Measurements from ENCODE around the gene HES4. TPM values are rescaled to one million over a fixed set of nuclear protein-coding genes. Genes with fewer than 3 reads are reported as not detected.

Gene HES4
- total RNA-seq, 1 donor from 2014 or later = 149 TPM

- H3K27ac Mint-ChIP-seq (ENCODE audit: unreplicated experiment) = no peak overlapping the region
- no peak overlapping the region for H3K4me3 ChIP-seq (ENCODE audit: insufficient read depth, low read depth, low read length)
- no peaks in the 10 kb centered on the region for H3K36me3 ChIP-seq (ENCODE audit: insufficient read depth, low read length)
- FAIRE-seq (no peak), DNase-seq (ENCODE audit: low read depth) (no peak)
- peaks cover 5% of the 10 kb centered on the region for H3K4me1 Mint-ChIP-seq (ENCODE audit: low read depth, unreplicated experiment)
- peaks cover 79% of the 10 kb centered on the region for H4K20me1 ChIP-seq (ENCODE audit: insufficient read depth, low read length)
- peaks cover 22% of the 10 kb centered on the region for H3K79me2 ChIP-seq (ENCODE audit: insufficient read depth, low read length)
- TF ChIP-seq EZH2 (IDR thresholded peaks at IDR 0.05; ENCODE audit: insufficient read depth, low read length) = no peak
- TF ChIP-seq, protein P1, sequence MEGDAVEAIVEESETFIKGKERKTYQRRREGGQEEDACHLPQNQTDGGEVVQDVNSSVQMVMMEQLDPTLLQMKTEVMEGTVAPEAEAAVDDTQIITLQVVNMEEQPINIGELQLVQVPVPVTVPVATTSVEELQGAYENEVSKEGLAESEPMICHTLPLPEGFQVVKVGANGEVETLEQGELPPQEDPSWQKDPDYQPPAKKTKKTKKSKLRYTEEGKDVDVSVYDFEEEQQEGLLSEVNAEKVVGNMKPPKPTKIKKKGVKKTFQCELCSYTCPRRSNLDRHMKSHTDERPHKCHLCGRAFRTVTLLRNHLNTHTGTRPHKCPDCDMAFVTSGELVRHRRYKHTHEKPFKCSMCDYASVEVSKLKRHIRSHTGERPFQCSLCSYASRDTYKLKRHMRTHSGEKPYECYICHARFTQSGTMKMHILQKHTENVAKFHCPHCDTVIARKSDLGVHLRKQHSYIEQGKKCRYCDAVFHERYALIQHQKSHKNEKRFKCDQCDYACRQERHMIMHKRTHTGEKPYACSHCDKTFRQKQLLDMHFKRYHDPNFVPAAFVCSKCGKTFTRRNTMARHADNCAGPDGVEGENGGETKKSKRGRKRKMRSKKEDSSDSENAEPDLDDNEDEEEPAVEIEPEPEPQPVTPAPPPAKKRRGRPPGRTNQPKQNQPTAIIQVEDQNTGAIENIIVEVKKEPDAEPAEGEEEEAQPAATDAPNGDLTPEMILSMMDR (IDR thresholded peaks at IDR 0.05; ENCODE audit: insufficient read depth, low read depth, low read length) = no peak
- H3K4me2 ChIP-seq (ENCODE audit: low read length) = no peak overlapping the region
- H3K9me3 Mint-ChIP-seq (ENCODE audit: unreplicated experiment) = no peaks in the 10 kb centered on the region
- H3K9ac ChIP-seq (ENCODE audit: low read length) = no peak overlapping the region
- no peak overlapping the region for H3K27ac ChIP-seq (ENCODE audit: low read depth, low read length)
- H3K9me3 ChIP-seq (ENCODE audit: insufficient read depth, low read depth, low read length) = no peaks in the 10 kb centered on the region
- H3K27me3 Mint-ChIP-seq (ENCODE audit: low read depth, unreplicated experiment) = no peaks in the 10 kb centered on the region
- H3K4me1 ChIP-seq (ENCODE audit: insufficient read depth, low read length) = peaks cover 7% of the 10 kb centered on the region
- no peaks in the 10 kb centered on the region for H3K27me3 ChIP-seq (ENCODE audit: insufficient read depth, low read length)
- H2AFZ ChIP-seq (ENCODE audit: low read depth, low read length) = no peak overlapping the region
- H3K4me3 Mint-ChIP-seq (ENCODE audit: unreplicated experiment) = no peak overlapping the region
- H3K36me3 Mint-ChIP-seq (ENCODE audit: low read depth, unreplicated experiment) = peaks cover 19% of the 10 kb centered on the region
Observed at GRCh38 chr1:1041092-1041523, 41.2 kb upstream of the HES4 start.

GRCh38 chr1:1040004-1040991, 40.4 kb upstream of the HES4 start:
- H2AFZ ChIP-seq (ENCODE audit: low read depth, low read length) = no peak overlapping the region
- peak; percentile 77 for DNase-seq (ENCODE audit: low read depth)

More at GRCh38 chr1:1040004-1040991, 40.4 kb upstream of the HES4 start:
- TF ChIP-seq EZH2 (IDR thresholded peaks at IDR 0.05; ENCODE audit: insufficient read depth, low read length) = peak; percentile 50
- TF ChIP-seq, protein P1 (IDR thresholded peaks at IDR 0.05; ENCODE audit: insufficient read depth, low read depth, low read length) = no peak
- Mint-ChIP-seq H3K4me3 (ENCODE audit: unreplicated experiment) (no peak overlapping the region), H3K9me3 (ENCODE audit: unreplicated experiment) (no peaks in the 10 kb centered on the region), H3K4me1 (ENCODE audit: low read depth, unreplicated experiment) (peaks cover 6% of the 10 kb centered on the region), H3K27ac (ENCODE audit: unreplicated experiment) (no peak overlapping the region), H3K27me3 (ENCODE audit: low read depth, unreplicated experiment) (no peaks in the 10 kb centered on the region), H3K36me3 (ENCODE audit: low read depth, unreplicated experiment) (peaks cover 18% of the 10 kb centered on the region)
- no peak for FAIRE-seq
- H3K4me2 ChIP-seq (ENCODE audit: low read length) = peak overlapping the region; percentile 79
- peaks cover 22% of the 10 kb centered on the region for H3K79me2 ChIP-seq (ENCODE audit: insufficient read depth, low read length)
- no peaks in the 10 kb centered on the region for H3K27me3 ChIP-seq (ENCODE audit: insufficient read depth, low read length)
- H3K9me3 ChIP-seq (ENCODE audit: insufficient read depth, low read depth, low read length) = no peaks in the 10 kb centered on the region
- no peak overlapping the region for H3K27ac ChIP-seq (ENCODE audit: low read depth, low read length)
- H4K20me1 ChIP-seq (ENCODE audit: insufficient read depth, low read length) = peaks cover 86% of the 10 kb centered on the region
- peaks cover 7% of the 10 kb centered on the region for H3K4me1 ChIP-seq (ENCODE audit: insufficient read depth, low read length)
- no peak overlapping the region for H3K9ac ChIP-seq (ENCODE audit: low read length)
- no peak overlapping the region for H3K4me3 ChIP-seq (ENCODE audit: insufficient read depth, low read depth, low read length)
- no peaks in the 10 kb centered on the region for H3K36me3 ChIP-seq (ENCODE audit: insufficient read depth, low read length)
